ENCODE measurements around the gene INSRR. TPM values are rescaled to one million over a fixed set of nuclear protein-coding genes. Genes with fewer than 3 reads are reported as not detected.

The INSRR gene
- total and polyA plus RNA-seq, 2 of the 4 experiments (the other 2 are of a cell fraction): not detected

- Histone ChIP-seq H3K4me2 (ENCODE audit: low read depth, low read length) (no peak overlapping the region), H4K5ac (ENCODE audit: low read depth, low read length) (no peak overlapping the region), H2AK5ac (ENCODE audit: low read depth, low read length) (no peak overlapping the region), H2BK20ac (ENCODE audit: low read depth, low read length) (no peak overlapping the region), H3K9ac (ENCODE audit: low read depth, low read length) (no peak overlapping the region), H2BK120ac (ENCODE audit: low read depth, low read length) (no peak overlapping the region), H3K14ac (replicated peaks; ENCODE audit: low read depth, low read length) (no peak overlapping the region), H3K4me3 (ENCODE audit: insufficient read depth, low read depth, low read length) (no peak overlapping the region), H3K27me3 (ENCODE audit: control insufficient read depth, insufficient read depth, low read length) (peaks cover 46% of the 10 kb centered on the region), H3K18ac (ENCODE audit: low read depth, low read length) (no peak overlapping the region), H3K27ac (ENCODE audit: insufficient read depth, low read length) (no peak overlapping the region), H3K9me1 (ENCODE audit: insufficient read depth, low read length) (no peaks in the 10 kb centered on the region; the same call in 1 of the 2 replicates), H3K23ac (ENCODE audit: low read depth, low read length) (no peak overlapping the region), H3K36me3 (ENCODE audit: control insufficient read depth, insufficient read depth, low read length) (no peaks in the 10 kb centered on the region), H2BK15ac (ENCODE audit: low read depth, low read length) (no peak overlapping the region), H2AK9ac (replicated peaks; ENCODE audit: low read depth, low read length, poor library complexity) (no peak overlapping the region), H3K4ac (ENCODE audit: low read depth, low read length) (no peak overlapping the region), H3K56ac (ENCODE audit: extremely low read depth, insufficient read depth, low read length) (no peak overlapping the region), H3K9me3 (ENCODE audit: control insufficient read depth, insufficient read depth, low read length) (no peaks in the 10 kb centered on the region), H2BK5ac (ENCODE audit: low read depth, low read length, poor library complexity, severe bottlenecking) (no peak overlapping the region), H3K4me1 (ENCODE audit: control insufficient read depth, insufficient read depth, low read length) (peaks cover 14% of the 10 kb centered on the region), H4K91ac (ENCODE audit: insufficient read depth, low read depth, low read length) (no peak overlapping the region), H2AFZ (replicated peaks; ENCODE audit: low read length, poor library complexity) (no peak overlapping the region), H4K8ac (ENCODE audit: low read depth in 2 of 2, low read length in 2 of 2) (no peak overlapping the region), H4K20me1 (ENCODE audit: insufficient read depth, low read length) (no peaks in the 10 kb centered on the region; the same call in 1 of the 2 replicates), H3K79me1 (ENCODE audit: low read depth in 1 of 2, low read length in 2 of 2) (no peaks in the 10 kb centered on the region)
- ATAC-seq (ENCODE audit: low read depth): no peak
- ChIA-PET CTCF (interaction anchor here (1.2 kb wide), 1 partner anchor 10 kb away, joined by 6 read pairs; no protein-coding TSS in a partner anchor), POLR2A (ENCODE audit: unreplicated experiment) (no interaction called here)
- no peak for TF ChIP-seq USF2 (IDR thresholded peaks at IDR 0.05; ENCODE audit: low read depth, low read length)
- TF ChIP-seq CTCF (conservative IDR thresholded peaks at IDR 0.05; ENCODE audit: low read depth, low read length): no peak
- no peak for TF ChIP-seq MXI1 (IDR thresholded peaks at IDR 0.05; ENCODE audit: borderline replicate concordance, low read depth, low read length)
- no peak for TF ChIP-seq MAZ (IDR thresholded peaks at IDR 0.05; ENCODE audit: borderline replicate concordance, low read depth, low read length)
- no peak for TF ChIP-seq ELK1 (IDR thresholded peaks at IDR 0.05; ENCODE audit: borderline replicate concordance, low read depth, low read length)
- no peak for TF ChIP-seq POLR2A (IDR thresholded peaks at IDR 0.05; ENCODE audit: low read depth, low read length)
- TF ChIP-seq SMC3 (IDR thresholded peaks at IDR 0.05; ENCODE audit: low read depth, low read length): no peak
- no peak for TF ChIP-seq CEBPB (IDR thresholded peaks at IDR 0.05; ENCODE audit: low read depth, low read length)
- TF ChIP-seq BHLHE40 (IDR thresholded peaks at IDR 0.05; ENCODE audit: low read depth, low read length): no peak
- TF ChIP-seq MAFK (IDR thresholded peaks at IDR 0.05; ENCODE audit: low read depth, low read length): no peak
- no peak for TF ChIP-seq NFE2L2 (IDR thresholded peaks at IDR 0.05; ENCODE audit: low read depth, low read length)
- intact Hi-C loops (cut with micrococcal nuclease) (no loop called here), dilution Hi-C loops (cut with HindIII; ENCODE audit: low sequenced_read_pairs, unreplicated experiment) (no loop called here), in situ Hi-C loops (cut with MboI; ENCODE audit: low sequenced_read_pairs) (no loop called here)
- DNase-seq: no peak
- BruUV-seq (replicated peaks): no TSS peak
- WGBS, 2 experiments (ENCODE audit: extremely low coverage in 2 of 2, insufficient read length in 1 of 2): 91% methylated on average over 5 of the region's 10 CpGs; no CpG with 5 or more reads in 1 of the 2 experiments
These were observed 46.5 kb downstream of the INSRR start for GRCh38 chr1:156812293-156812990.

Measured in IMR-90 (cell line).